Sigmoid colon (tissue), 4 donors: ENCODE data around the gene GOLGA6A.
"Not testable (repeated sequence)": the region's sequence is repeated elsewhere in the genome, so short reads cannot be mapped to it uniquely, and the experiment has no call there.

ENCODE experiments used
- POLR2A ChIP-seq, 2 donors: fragments of 450-650 bp; IDR thresholded peaks; one replicate each; pipeline ENCODE4 v1.6.1; 2016; ENCODE audit warnings: antibody characterized with exemption in 2 of 2, mild to moderate bottlenecking in 2 of 2, moderate library complexity in 2 of 2
- POLR2AphosphoS5 ChIP-seq, 4 donors: sonication (generic); formaldehyde crosslinking; IDR thresholded peaks; one replicate each; pipeline ENCODE4 v1.6.1; 2017; ENCODE audit warnings: antibody characterized with exemption in 4 of 4
- TF ChIP-seq, protein P1 (sequence below), 4 experiments: fragments of 450-650 bp in 3 of 4; fragments of 200-600 bp in 1 of 4; IDR thresholded peaks; one replicate each; pipeline ENCODE4 v1.5.1; 2016 to 2019; ENCODE audit warnings: antibody characterized with exemption in 4 of 4, mild to moderate bottlenecking in 3 of 4, moderate library complexity in 2 of 4

- TF ChIP-seq, protein P1, sequence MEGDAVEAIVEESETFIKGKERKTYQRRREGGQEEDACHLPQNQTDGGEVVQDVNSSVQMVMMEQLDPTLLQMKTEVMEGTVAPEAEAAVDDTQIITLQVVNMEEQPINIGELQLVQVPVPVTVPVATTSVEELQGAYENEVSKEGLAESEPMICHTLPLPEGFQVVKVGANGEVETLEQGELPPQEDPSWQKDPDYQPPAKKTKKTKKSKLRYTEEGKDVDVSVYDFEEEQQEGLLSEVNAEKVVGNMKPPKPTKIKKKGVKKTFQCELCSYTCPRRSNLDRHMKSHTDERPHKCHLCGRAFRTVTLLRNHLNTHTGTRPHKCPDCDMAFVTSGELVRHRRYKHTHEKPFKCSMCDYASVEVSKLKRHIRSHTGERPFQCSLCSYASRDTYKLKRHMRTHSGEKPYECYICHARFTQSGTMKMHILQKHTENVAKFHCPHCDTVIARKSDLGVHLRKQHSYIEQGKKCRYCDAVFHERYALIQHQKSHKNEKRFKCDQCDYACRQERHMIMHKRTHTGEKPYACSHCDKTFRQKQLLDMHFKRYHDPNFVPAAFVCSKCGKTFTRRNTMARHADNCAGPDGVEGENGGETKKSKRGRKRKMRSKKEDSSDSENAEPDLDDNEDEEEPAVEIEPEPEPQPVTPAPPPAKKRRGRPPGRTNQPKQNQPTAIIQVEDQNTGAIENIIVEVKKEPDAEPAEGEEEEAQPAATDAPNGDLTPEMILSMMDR (IDR thresholded peaks at IDR 0.05): not testable (repeated sequence)
- TF ChIP-seq POLR2A, POLR2AphosphoS5 (IDR thresholded peaks at IDR 0.05): not testable (repeated sequence)
These were observed 26.0 kb downstream of the GOLGA6A start for GRCh38 chr15:74056330-74056729.
